CD4-positive, CD25-positive, alpha-beta regulatory T cell (primary cell): Measurements from ENCODE around the gene EIF1AX. TPM values are rescaled to one million over a fixed set of nuclear protein-coding genes. Genes with fewer than 3 reads are reported as not detected.
"Not testable (repeated sequence)": the region's sequence is repeated elsewhere in the genome, so short reads cannot be mapped to it uniquely, and the experiment has no call there.

Experiments used
- ATAC-seq, 2 donors: fragments of 150-1000 bp; cut with Tn5 transposase; one replicate each; pipeline ENCODE4 v1.10.0; 2021; ENCODE audit warnings: low read depth in 2 of 2, moderate number of reproducible peaks in 2 of 2, moderate library complexity in 1 of 2
- DNase-seq, 3 donors: peaks; one replicate each; pipeline versions ENCODE4 v3.0.0 to v3.0.0-alpha.2; 2012 to 2022; ENCODE audit warnings: mixed read lengths in 1 of 3
- H3K27ac ChIP-seq: one replicate; pipeline ENCODE4 v1.7.0; 2013; ENCODE audit warnings: mild to moderate bottlenecking, low read length; ENCODE audit not compliant: insufficient read depth, poor library complexity, severe bottlenecking
- H3K27me3 ChIP-seq: one replicate; pipeline ENCODE4 v1.7.0; 2013; ENCODE audit warnings: low read length; ENCODE audit not compliant: control insufficient read depth, insufficient read depth
- H3K36me3 ChIP-seq: one replicate; pipeline ENCODE4 v1.7.0; 2013; ENCODE audit warnings: mild to moderate bottlenecking, low read length, moderate library complexity; ENCODE audit not compliant: control insufficient read depth, insufficient read depth
- H3K4me1 ChIP-seq: 2 replicates; pipeline ENCODE4 v1.7.0; 2013; ENCODE audit warnings: mild to moderate bottlenecking, low read length; ENCODE audit not compliant: insufficient read depth, control insufficient read depth, poor library complexity, severe bottlenecking
- H3K4me3 ChIP-seq: one replicate; pipeline ENCODE4 v1.7.0; 2013; ENCODE audit warnings: low read depth, mild to moderate bottlenecking, low read length, moderate library complexity
- H3K9me3 ChIP-seq, 2 experiments: 1 replicate in 1 of 2; 2 replicates in 1 of 2; pipeline ENCODE4 v1.7.0; 2013; ENCODE audit warnings: low read length in 2 of 2, mild to moderate bottlenecking in 1 of 2, moderate library complexity in 1 of 2; ENCODE audit not compliant: control insufficient read depth in 2 of 2
- H3K27ac Mint-ChIP-seq, 3 donors: one replicate each; pipeline ENCODE4 v1.8.0; 2020 to 2022; ENCODE audit warnings: mild to moderate bottlenecking in 3 of 3, mixed read lengths in 3 of 3, moderate library complexity in 2 of 3
- H3K27me3 Mint-ChIP-seq: one replicate; pipeline ENCODE4 v1.8.0; 2022; ENCODE audit warnings: mild to moderate bottlenecking, mixed read lengths
- H3K36me3 Mint-ChIP-seq: one replicate; pipeline ENCODE4 v1.8.0; 2020; ENCODE audit warnings: mixed read lengths
- H3K4me1 Mint-ChIP-seq, 4 donors: one replicate each; pipeline ENCODE4 v1.8.0; 2020 to 2022; ENCODE audit warnings: mixed read lengths in 4 of 4, mild to moderate bottlenecking in 1 of 4
- H3K4me3 Mint-ChIP-seq, 4 donors: one replicate each; pipeline ENCODE4 v1.8.0; 2020 to 2022; ENCODE audit warnings: mild to moderate bottlenecking in 4 of 4, mixed read lengths in 4 of 4, moderate library complexity in 3 of 4
- H3K9me3 Mint-ChIP-seq, 7 donors: one replicate each; pipeline ENCODE4 v1.8.0; 2020 to 2022; ENCODE audit warnings: mixed read lengths in 7 of 7, mild to moderate bottlenecking in 3 of 7, moderate library complexity in 2 of 7
- polyA plus RNA-seq, 4 donors: library from polyadenylated mRNA; unstranded; fragments of 300-500 nt; fragmentation: Illumina TruSeq; gene quantifications; one replicate each; pipeline ENCODE4 v1.2.3, GENCODE V29; 2021
- total RNA-seq: library from RNA; stranded (reverse); gene quantifications from one replicate; pipeline ENCODE4 v1.2.3, GENCODE V29; 2022

EIF1AX gene
- total and polyA plus RNA-seq, 5 donors from 2014 or later, result 40.9 to 81.1 (median 74.7) TPM

DNA sequence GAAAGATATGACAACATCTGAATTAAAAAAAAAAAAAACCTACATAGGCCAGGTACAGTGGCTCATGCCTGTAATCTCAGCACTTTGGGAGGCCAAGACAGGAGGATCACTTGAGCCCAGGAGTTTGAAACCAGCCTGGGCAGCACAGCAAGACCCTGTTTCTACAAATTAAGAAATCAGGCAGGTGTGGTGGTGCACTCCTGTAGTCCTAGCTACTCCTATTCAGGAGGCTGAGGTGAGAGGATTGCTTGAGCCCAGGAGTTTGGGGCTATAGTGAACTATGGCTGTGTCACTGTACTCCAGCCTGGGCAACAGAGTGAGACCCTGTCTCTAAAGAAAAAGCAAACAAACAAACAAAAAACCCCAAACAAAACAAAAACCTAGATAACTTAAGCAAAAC, 20.9 kb upstream of the EIF1AX start:
- H3K9me3 Mint-ChIP-seq, H3K4me3 ChIP-seq, H3K27me3 ChIP-seq, H3K4me3 Mint-ChIP-seq, H3K9me3 ChIP-seq, H3K4me1 ChIP-seq, DNase-seq, H3K4me1 Mint-ChIP-seq, H3K27me3 Mint-ChIP-seq, H3K27ac ChIP-seq, ATAC-seq, H3K27ac Mint-ChIP-seq: not testable (repeated sequence)
- H3K36me3 Mint-ChIP-seq, result peaks cover 12% of the 10 kb centered on the region
- H3K36me3 ChIP-seq, result peaks cover 68% of the 10 kb centered on the region

DNA sequence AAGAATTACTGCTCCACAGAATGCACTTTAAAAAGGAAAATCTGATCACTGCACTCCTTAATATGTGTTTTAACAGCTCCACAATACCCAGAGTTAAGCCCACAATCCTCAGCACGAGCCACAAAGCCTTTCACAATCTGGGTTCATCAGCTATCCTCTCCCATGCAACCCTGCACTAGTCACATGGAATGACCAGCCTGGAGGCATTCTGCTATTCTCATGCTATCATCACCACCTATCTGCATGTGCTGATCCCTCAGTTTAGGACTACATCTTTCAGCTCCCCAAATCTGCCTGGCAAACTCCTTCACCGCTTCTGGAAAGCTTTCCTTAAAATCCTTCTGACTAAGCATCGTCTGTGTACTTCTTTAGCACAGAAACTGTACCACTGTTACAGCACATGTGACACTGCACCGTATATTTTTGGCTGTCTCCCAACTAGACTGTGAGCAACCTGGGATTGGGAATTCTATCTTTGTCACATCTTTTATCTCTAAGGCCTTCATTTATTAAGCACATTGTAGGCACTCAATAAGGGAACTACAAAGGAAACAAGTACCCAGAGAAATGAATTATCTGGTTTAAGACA, 18.3 kb upstream of the EIF1AX start:
- Mint-ChIP-seq H3K4me3 (no peak overlapping the region), H3K27me3 (no peaks in the 10 kb centered on the region), H3K4me1 (peaks cover 0 to 2% (median 0%) of the 10 kb centered on the region in 4 donors), H3K36me3 (peaks cover 13% of the 10 kb centered on the region), H3K27ac (no peak overlapping the region), H3K9me3 (no peaks in the 10 kb centered on the region)
- Histone ChIP-seq H3K9me3 (no peaks in the 10 kb centered on the region), H3K27ac (no peak overlapping the region), H3K27me3 (no peaks in the 10 kb centered on the region), H3K36me3 (peaks cover 74% of the 10 kb centered on the region), H3K4me3 (no peak overlapping the region), H3K4me1 (no peaks in the 10 kb centered on the region)
- ATAC-seq (no peak), DNase-seq (no peak)

DNA sequence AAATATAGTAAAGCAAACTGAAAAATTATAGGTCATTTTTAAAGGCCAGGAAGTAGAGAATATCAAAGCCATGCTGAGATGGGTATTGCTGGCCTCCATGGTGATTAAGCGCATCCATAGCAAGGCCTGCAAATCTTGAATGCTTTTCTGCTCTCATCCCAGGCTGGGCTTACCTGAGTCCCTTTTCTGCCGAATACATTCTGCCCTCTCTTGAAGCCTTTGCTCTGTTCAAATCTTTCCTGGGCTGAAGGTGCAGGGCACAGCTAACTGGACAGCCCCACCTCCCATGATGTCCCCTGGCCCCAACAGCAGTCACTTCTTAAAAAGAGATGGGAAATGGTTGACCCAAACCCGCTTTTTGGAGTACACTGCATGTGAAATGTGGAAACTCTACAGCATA, 10.1 kb upstream of the EIF1AX start:
- no peaks in the 10 kb centered on the region for H3K4me1 ChIP-seq
- no peak overlapping the region for H3K27ac Mint-ChIP-seq
- ATAC-seq (no peak), DNase-seq (no peak)
- no peaks in the 10 kb centered on the region for H3K27me3 ChIP-seq
- no peaks in the 10 kb centered on the region for H3K9me3 Mint-ChIP-seq
- H3K27me3 Mint-ChIP-seq, result no peaks in the 10 kb centered on the region
- H3K4me1 Mint-ChIP-seq, result peaks cover 0 to 6% (median 1%) of the 10 kb centered on the region in 4 donors
- no peaks in the 10 kb centered on the region for H3K9me3 ChIP-seq
- H3K36me3 Mint-ChIP-seq, result peaks cover 18% of the 10 kb centered on the region
- H3K4me3 Mint-ChIP-seq, result no peak overlapping the region
- H3K27ac ChIP-seq, result no peak overlapping the region
- peaks cover 52% of the 10 kb centered on the region for H3K36me3 ChIP-seq
- no peak overlapping the region for H3K4me3 ChIP-seq

DNA sequence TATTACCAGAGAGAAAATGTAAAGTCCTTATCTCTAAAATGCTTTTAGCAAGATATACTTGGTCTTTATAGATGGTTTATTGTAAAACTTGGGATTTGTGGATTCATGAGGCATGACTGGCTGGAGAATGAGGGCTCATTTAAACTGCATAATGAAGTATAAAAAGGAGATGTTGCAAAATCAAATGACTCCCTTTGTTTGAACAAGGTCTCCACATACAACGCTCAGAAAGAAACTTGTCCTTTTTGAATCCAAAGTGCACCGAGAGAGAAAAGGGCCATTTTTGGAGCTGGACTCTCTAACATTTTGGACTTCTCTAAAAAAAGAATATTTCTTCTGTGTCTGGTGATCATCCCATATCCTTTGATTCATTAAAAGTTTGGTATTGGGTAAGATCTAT, 7.7 kb upstream of the EIF1AX start:
- Histone ChIP-seq H3K27ac (no peak overlapping the region), H3K4me3 (no peak overlapping the region), H3K9me3 (no peaks in the 10 kb centered on the region), H3K4me1 (no peaks in the 10 kb centered on the region), H3K36me3 (peaks cover 29% of the 10 kb centered on the region), H3K27me3 (no peaks in the 10 kb centered on the region)
- DNase-seq, result no peak
- Mint-ChIP-seq H3K36me3 (peaks cover 11% of the 10 kb centered on the region), H3K9me3 (no peaks in the 10 kb centered on the region), H3K27me3 (no peaks in the 10 kb centered on the region), H3K4me1 (peaks cover 0 to 6% (median 1%) of the 10 kb centered on the region in 4 donors), H3K27ac (no peak overlapping the region), H3K4me3 (no peak overlapping the region)
- no peak for ATAC-seq

DNA sequence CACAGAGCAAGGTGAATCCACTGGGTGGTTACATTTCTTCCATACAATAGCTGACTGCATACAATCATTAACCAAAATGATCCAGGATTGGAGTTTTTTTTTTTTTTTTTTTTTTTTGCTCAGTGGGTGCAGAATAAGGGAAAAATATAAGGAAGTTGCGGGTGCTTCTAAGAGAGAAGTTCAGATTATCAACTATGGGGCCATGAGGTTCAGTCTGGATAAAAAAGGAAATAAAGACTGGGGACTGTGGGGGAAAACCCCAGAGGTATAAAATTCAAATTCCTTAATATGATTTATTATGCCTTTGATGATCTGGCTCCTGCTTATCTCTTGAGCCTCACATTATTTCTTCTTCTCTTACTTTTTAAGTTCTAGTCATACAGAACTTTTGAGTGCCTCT, 5.9 kb upstream of the EIF1AX start:
- Histone ChIP-seq H3K27ac (no peak overlapping the region), H3K36me3 (peaks cover 16% of the 10 kb centered on the region), H3K27me3 (no peaks in the 10 kb centered on the region), H3K4me3 (no peak overlapping the region), H3K9me3 (no peaks in the 10 kb centered on the region), H3K4me1 (no peaks in the 10 kb centered on the region)
- H3K9me3 Mint-ChIP-seq, result no peaks in the 10 kb centered on the region
- DNase-seq (no peak), ATAC-seq (no peak)
- no peak overlapping the region for H3K27ac Mint-ChIP-seq
- H3K36me3 Mint-ChIP-seq, result peaks cover 6% of the 10 kb centered on the region
- H3K4me1 Mint-ChIP-seq, result peaks cover 0 to 6% (median 4%) of the 10 kb centered on the region in 4 donors
- H3K4me3 Mint-ChIP-seq, result peak overlapping the region in 1 of 4 donors; percentile 18
- no peaks in the 10 kb centered on the region for H3K27me3 Mint-ChIP-seq

DNA sequence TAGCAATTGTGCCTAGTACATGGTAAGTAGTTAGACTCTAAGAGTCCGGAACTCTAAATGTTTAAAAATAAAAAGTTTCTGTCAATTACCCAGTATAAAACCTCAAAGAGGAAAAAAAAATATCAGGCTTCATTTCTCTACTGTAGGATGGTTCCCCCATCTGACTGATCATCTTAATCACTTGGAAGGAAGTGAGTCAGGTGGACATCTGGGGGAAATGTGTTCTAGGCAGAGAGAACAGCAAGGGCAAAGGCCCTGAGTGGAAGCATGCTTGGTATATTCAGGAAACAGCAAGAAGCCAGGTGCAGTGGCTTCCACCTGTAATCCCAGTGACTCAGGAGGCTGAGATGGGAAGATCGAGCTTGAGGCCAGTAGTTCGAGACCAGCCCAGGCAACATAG, 2.9 kb upstream of the EIF1AX start:
- DNase-seq (peak in 1 of 3 donors; percentile 14), ATAC-seq (no peak)
- Mint-ChIP-seq H3K4me1 (peaks cover 5 to 21% (median 14%) of the 10 kb centered on the region in 4 donors), H3K4me3 (peak overlapping the region in 1 of 4 donors; percentile 15), H3K27me3 (no peaks in the 10 kb centered on the region), H3K27ac (no peak overlapping the region), H3K36me3 (no peaks in the 10 kb centered on the region), H3K9me3 (no peaks in the 10 kb centered on the region)
- no peaks in the 10 kb centered on the region for H3K36me3 ChIP-seq
- no peak overlapping the region for H3K4me3 ChIP-seq
- H3K4me1 ChIP-seq, result peaks cover 13% of the 10 kb centered on the region
- no peaks in the 10 kb centered on the region for H3K9me3 ChIP-seq
- no peak overlapping the region for H3K27ac ChIP-seq
- H3K27me3 ChIP-seq, result no peaks in the 10 kb centered on the region

DNA sequence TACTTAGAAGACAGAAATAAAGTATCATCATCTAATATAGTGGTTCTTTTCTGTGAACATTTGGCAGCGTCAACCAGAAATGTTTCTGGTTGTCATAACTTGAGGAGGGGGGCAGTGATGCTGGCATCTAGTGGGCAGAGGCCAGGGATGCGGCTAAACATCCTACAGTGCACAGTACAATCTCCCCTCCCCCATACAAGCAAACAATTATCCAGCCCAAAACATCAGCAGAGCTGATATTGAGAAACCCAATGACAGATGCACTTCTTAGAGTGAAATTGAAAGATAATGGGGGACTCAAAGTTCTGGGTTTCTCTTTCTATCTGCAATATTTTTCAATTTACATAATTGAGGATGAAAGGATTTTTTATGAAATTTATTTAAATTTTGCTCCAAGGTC, 1.9 kb upstream of the EIF1AX start:
- peak overlapping the region in 1 of 3 donors; percentile 97 for H3K27ac Mint-ChIP-seq
- no peaks in the 10 kb centered on the region for H3K9me3 Mint-ChIP-seq
- no peak for ATAC-seq
- peak overlapping the region in 1 of 4 donors; percentile 80 for H3K4me3 Mint-ChIP-seq
- no peak for DNase-seq
- no peaks in the 10 kb centered on the region for H3K27me3 Mint-ChIP-seq
- H3K27ac ChIP-seq, result no peak overlapping the region
- no peak overlapping the region for H3K4me3 ChIP-seq
- H3K36me3 Mint-ChIP-seq, result peaks cover 8% of the 10 kb centered on the region
- H3K4me1 Mint-ChIP-seq, result peaks cover 8 to 30% (median 19%) of the 10 kb centered on the region in 4 donors
- no peaks in the 10 kb centered on the region for H3K36me3 ChIP-seq
- no peaks in the 10 kb centered on the region for H3K9me3 ChIP-seq
- H3K27me3 ChIP-seq, result no peaks in the 10 kb centered on the region
- peaks cover 21% of the 10 kb centered on the region for H3K4me1 ChIP-seq

DNA sequence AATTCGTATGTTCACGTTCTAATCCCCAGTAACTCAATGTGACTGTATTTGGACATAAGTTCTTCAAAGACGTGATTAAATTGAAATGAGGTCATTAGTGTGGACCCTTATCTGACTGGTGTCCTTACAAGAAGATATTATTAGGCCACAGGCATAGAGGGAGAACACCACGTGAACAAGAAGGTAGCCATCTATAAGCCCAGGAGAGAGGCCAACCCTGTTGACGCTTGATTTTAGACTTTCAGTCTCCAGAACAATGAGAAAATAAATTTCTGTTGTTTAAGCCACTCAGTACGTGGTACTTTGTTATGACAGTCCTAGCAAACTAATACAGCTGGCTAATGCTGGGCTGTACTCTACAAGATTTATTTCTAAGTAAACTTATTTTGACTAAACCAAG, 1.5 kb upstream of the EIF1AX start:
- Mint-ChIP-seq H3K4me1 (peaks cover 8 to 32% (median 16%) of the 10 kb centered on the region in 4 donors), H3K9me3 (no peaks in the 10 kb centered on the region), H3K27me3 (no peaks in the 10 kb centered on the region), H3K36me3 (peaks cover 8% of the 10 kb centered on the region), H3K27ac (peak overlapping the region in 2 of 3 donors; percentile 80 to 97), H3K4me3 (peak overlapping the region in 3 of 4 donors; percentile 76 to 82 (median 80))
- Histone ChIP-seq H3K4me3 (no peak overlapping the region), H3K4me1 (peaks cover 21% of the 10 kb centered on the region), H3K36me3 (peaks cover 2% of the 10 kb centered on the region), H3K27ac (no peak overlapping the region), H3K9me3 (no peaks in the 10 kb centered on the region), H3K27me3 (no peaks in the 10 kb centered on the region)
- ATAC-seq (no peak), DNase-seq (no peak)
